ENCODE measurements around the gene PRSS1. TPM values are rescaled to one million over a fixed set of nuclear protein-coding genes. Genes with fewer than 3 reads are reported as not detected.
"Not testable (repeated sequence)": the region's sequence is repeated elsewhere in the genome, so short reads cannot be mapped to it uniquely, and the experiment has no call there.

The PRSS1 gene
- total and polyA plus RNA-seq, 2 donors (not counting 1 experiment from before 2014, with no cell fraction given) = not detected

DNA sequence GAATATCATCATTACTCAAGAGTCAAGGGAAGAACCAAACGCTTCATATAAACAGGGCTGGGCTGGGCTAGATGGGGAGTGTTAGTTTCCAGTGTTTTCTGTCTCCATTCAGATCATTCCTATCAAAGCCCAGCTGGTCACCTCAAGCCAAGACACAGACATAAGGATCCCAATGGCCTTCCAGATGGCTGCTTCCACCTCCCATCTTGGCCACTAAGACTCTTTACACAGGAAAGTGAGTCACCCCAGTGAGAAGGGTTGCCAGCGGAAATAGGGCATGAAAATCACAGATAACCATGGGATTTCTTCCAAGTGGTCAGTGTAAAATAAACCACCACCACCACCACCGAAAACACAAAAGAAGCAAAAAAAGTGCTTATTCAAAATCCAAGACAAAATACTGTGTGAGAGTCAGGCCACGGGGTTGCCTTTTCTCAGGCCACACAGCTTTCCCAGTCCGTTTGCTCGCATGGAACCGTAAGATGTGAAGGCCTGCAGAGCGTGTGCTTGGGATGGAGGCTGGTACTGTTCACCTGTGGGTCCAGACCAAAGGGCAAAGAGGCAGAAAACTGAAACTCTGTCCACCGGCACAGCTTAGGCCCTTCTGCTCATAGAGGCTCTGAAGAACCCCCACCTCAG is 27.1 kb downstream of the PRSS1 start:
- POLR2A ChIA-PET = no interaction called here
- intact Hi-C loops (cut with micrococcal nuclease) = no loop called here
- no peak overlapping the region for H3K27ac ChIP-seq (ENCODE audit: low read length in 2 of 2)
- DNase-seq (no peak), ATAC-seq (ENCODE audit: low read depth) (no peak)
- TF ChIP-seq, protein P1, sequence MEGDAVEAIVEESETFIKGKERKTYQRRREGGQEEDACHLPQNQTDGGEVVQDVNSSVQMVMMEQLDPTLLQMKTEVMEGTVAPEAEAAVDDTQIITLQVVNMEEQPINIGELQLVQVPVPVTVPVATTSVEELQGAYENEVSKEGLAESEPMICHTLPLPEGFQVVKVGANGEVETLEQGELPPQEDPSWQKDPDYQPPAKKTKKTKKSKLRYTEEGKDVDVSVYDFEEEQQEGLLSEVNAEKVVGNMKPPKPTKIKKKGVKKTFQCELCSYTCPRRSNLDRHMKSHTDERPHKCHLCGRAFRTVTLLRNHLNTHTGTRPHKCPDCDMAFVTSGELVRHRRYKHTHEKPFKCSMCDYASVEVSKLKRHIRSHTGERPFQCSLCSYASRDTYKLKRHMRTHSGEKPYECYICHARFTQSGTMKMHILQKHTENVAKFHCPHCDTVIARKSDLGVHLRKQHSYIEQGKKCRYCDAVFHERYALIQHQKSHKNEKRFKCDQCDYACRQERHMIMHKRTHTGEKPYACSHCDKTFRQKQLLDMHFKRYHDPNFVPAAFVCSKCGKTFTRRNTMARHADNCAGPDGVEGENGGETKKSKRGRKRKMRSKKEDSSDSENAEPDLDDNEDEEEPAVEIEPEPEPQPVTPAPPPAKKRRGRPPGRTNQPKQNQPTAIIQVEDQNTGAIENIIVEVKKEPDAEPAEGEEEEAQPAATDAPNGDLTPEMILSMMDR (IDR thresholded peaks at IDR 0.05) = no peak
- TF ChIP-seq EZH2 (IDR thresholded peaks at IDR 0.05; ENCODE audit: borderline replicate concordance, insufficient read depth, low read depth, low read length, poor library complexity, severe bottlenecking) = no peak
- H3K9me3 Mint-ChIP-seq (ENCODE audit: insufficient read depth) = no peaks in the 10 kb centered on the region
- WGBS (ENCODE audit: insufficient coverage) = 77% methylated on average over 7 of the region's 9 CpGs
- peaks cover 3% of the 10 kb centered on the region for H3K27me3 Mint-ChIP-seq
- H3K27me3 ChIP-seq (replicated peaks in 1 of 4; ENCODE audit: control extremely low read depth in 1 of 4, control insufficient read depth in 3 of 4, insufficient read depth in 4 of 4, low read length in 3 of 4) = no peaks in the 10 kb centered on the region
- no peak overlapping the region for H3K4me3 Mint-ChIP-seq
- no peaks in the 10 kb centered on the region for H4K20me1 ChIP-seq (ENCODE audit: control insufficient read depth, insufficient read depth, low read length, poor library complexity, severe bottlenecking)
- no peak overlapping the region for H3K4me3 ChIP-seq (ENCODE audit: control extremely low read depth in 1 of 5, extremely low read depth in 1 of 5, insufficient read depth in 1 of 5, low read depth in 2 of 5, low read length in 4 of 5)
- no peaks in the 10 kb centered on the region for H3K79me2 ChIP-seq (ENCODE audit: control insufficient read depth, insufficient read depth, low read length)
- no peak overlapping the region for H3K4me2 ChIP-seq (replicated peaks; ENCODE audit: low read depth, low read length, poor library complexity, severe bottlenecking)
- peaks cover 9% of the 10 kb centered on the region for H3K4me1 Mint-ChIP-seq
- CTCF ChIA-PET = interaction anchor here (0.7 to 32.8 kb wide), 2 partner anchors 13 to 34 kb away, joined by 3 to 1138 read pairs; no protein-coding TSS in a partner anchor
- no peaks in the 10 kb centered on the region for H3K36me3 ChIP-seq (replicated peaks in 1 of 2; ENCODE audit: control extremely low read depth in 1 of 2, control insufficient read depth in 1 of 2, extremely low read depth in 1 of 2, insufficient read depth in 2 of 2, low read length in 1 of 2)
- no peak overlapping the region for H3K27ac Mint-ChIP-seq
- no peaks in the 10 kb centered on the region for H3K9me3 ChIP-seq (ENCODE audit: control extremely low read depth in 1 of 3, control insufficient read depth in 2 of 3, insufficient read depth in 1 of 3, low read length in 2 of 3)
- H2AFZ ChIP-seq (ENCODE audit: insufficient read depth, low read depth, low read length, poor library complexity, severe bottlenecking) = no peak overlapping the region
- peaks cover 0 to 8% of the 10 kb centered on the region in 2 donors for H3K4me1 ChIP-seq (ENCODE audit: control insufficient read depth in 2 of 2, insufficient read depth in 2 of 2, low read length in 2 of 2)
- no peak overlapping the region for H3K9ac ChIP-seq (ENCODE audit: low read length)

DNA sequence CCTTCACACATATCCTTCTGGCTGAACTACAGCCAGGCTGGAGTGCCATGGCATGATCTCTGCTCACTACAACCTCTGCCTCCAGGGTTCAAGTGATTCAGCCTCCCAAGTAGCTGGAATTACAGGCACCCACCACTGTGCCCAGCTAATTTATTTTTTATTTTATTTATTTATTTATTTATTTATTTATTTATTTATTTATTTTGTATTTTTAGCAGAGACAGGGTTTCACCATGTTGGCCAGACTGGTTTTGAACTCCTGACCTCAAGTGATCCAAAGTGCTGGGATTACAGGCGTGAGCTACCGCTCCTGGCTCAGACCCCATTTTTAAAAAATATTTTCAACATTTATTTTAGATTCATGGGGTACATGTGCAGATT is 27.6 kb downstream of the PRSS1 start:
- H3K9me3 Mint-ChIP-seq (ENCODE audit: insufficient read depth); H3K27me3 Mint-ChIP-seq; H2AFZ ChIP-seq (ENCODE audit: insufficient read depth, low read depth, low read length, poor library complexity, severe bottlenecking); H3K4me1 ChIP-seq (ENCODE audit: control insufficient read depth in 2 of 2, insufficient read depth in 2 of 2, low read length in 2 of 2); H3K9ac ChIP-seq (ENCODE audit: low read length); H3K27ac ChIP-seq (ENCODE audit: low read length in 2 of 2); POLR2A ChIA-PET; ATAC-seq (ENCODE audit: low read depth); H3K4me3 ChIP-seq (ENCODE audit: control extremely low read depth in 1 of 5, extremely low read depth in 1 of 5, insufficient read depth in 1 of 5, low read depth in 2 of 5, low read length in 4 of 5); intact Hi-C loops (cut with micrococcal nuclease); H3K4me1 Mint-ChIP-seq; H3K79me2 ChIP-seq (ENCODE audit: control insufficient read depth, insufficient read depth, low read length); DNase-seq; H3K4me2 ChIP-seq (replicated peaks; ENCODE audit: low read depth, low read length, poor library complexity, severe bottlenecking); H3K27ac Mint-ChIP-seq; H4K20me1 ChIP-seq (ENCODE audit: control insufficient read depth, insufficient read depth, low read length, poor library complexity, severe bottlenecking); H3K36me3 ChIP-seq (replicated peaks in 1 of 2; ENCODE audit: control extremely low read depth in 1 of 2, control insufficient read depth in 1 of 2, extremely low read depth in 1 of 2, insufficient read depth in 2 of 2, low read length in 1 of 2); H3K4me3 Mint-ChIP-seq; H3K27me3 ChIP-seq (replicated peaks in 1 of 4; ENCODE audit: control extremely low read depth in 1 of 4, control insufficient read depth in 3 of 4, insufficient read depth in 4 of 4, low read length in 3 of 4); H3K9me3 ChIP-seq (ENCODE audit: control extremely low read depth in 1 of 3, control insufficient read depth in 2 of 3, insufficient read depth in 1 of 3, low read length in 2 of 3): not testable (repeated sequence)
- WGBS (ENCODE audit: insufficient coverage) = no CpG with 5 or more reads among the region's 2 CpGs
- CTCF ChIA-PET = interaction anchor here (0.7 to 32.8 kb wide), 2 partner anchors 12 to 34 kb away, joined by 3 to 1138 read pairs; no protein-coding TSS in a partner anchor

Data from B cell (primary cell).